Endometrial microvascular endothelial cells (primary cell): ENCODE results near the gene TBC1D16. TPM values are rescaled to one million over a fixed set of nuclear protein-coding genes. Genes with fewer than 3 reads are reported as not detected.

Experiments used
- in situ Hi-C: cut with HindIII; loops from 2 replicates; pipeline ENCODE4 v1.10.0; 2017; ENCODE audit warnings: low sequenced_read_pairs, low pct_unique_long_range_greater_than_20kb; ENCODE audit errors: inconsistent ontology term
- total RNA-seq: library from RNA; depleted of rRNA; stranded (reverse); fragments of >200 nt; gene quantifications from one replicate; pipeline ENCODE4 v1.2.3, GENCODE V29; 2015; ENCODE audit errors: inconsistent ontology term

TBC1D16 gene
- total RNA-seq, 1 donor from 2014 or later, result 22.8 TPM

DNA sequence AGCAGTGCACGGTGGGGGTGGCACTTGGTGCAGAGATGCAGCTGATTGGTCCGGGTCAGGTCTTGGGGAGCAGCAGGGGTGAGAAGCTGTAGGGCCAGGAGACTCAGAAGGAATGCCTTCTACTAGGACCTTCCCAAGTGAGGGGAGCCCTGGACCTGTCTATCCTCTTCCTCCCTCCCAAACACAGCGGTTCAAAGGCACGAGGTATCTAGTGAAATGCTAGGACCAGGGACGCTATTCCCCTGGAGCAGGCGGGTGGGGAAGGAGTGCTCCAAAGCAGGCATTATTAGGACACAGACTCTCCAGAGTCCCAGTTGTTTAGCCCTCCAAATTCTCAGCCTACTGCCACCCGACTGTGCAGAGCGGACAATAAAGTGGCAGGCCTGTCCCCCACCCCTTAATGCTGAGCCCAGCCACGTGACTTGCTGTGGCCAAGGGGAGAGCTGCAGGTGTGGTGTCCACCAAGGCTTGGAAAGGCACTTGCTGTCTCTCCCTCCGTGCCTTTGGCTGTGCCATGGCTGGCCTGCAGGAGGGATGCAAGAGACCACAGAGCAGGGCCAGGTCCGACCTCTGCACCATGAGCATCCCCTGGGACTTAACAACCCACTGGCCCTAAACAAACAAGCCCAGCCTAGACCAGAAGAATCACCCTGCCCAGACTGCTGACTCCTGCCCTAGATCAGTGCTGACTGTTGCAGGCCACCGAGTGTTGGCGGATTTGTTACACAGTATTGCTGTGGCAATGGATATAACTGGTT lies 97.2 kb downstream of the TBC1D16 start:
- in situ Hi-C loops, result no loop called here

GRCh38 chr17:79937391-79938335 lies 98.0 kb downstream of the TBC1D16 start:
- in situ Hi-C loops, result no loop called here

GRCh38 chr17:79936641-79937381 lies 98.9 kb downstream of the TBC1D16 start:
- in situ Hi-C loops, result no loop called here

- in situ Hi-C loops, result no loop called here
Observed at GRCh38 chr17:79936050-79936449, 99.6 kb downstream of the TBC1D16 start.

DNA sequence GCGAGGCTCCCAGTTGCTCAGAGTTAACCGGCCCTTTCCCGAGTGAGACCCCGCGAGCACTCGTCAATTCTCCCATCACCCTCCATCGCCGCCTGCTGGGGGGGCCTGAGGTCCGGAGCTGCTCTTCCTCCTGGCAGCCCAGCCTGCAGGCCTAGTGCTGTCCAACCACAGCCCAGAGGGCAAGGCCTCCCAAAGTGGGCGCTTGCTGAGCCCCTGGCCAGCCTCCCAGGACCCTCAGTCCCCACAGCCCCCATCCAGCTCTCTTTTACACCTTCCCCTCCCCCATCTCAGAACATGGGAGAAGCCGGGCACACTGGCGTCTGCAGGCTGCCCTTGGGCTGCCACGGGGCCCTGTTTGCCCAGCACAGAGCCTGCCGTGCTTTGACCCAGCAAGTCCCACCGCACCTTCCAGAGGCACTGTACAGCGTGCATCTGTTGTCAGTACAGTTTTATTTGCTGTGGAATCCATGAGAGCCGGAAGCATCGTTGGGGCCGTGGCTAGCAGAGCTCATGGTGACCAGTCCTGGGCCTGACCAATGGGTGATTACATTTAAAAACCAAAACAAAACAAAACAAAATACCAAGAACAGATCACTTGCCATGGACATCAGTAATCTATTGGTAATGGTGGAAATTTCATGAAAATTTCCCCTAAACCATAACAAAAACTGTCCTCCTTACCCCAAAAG lies 100.3 kb downstream of the TBC1D16 start:
- in situ Hi-C loops, result no loop called here

GRCh38 chr17:79934653-79934970 lies 101.1 kb downstream of the TBC1D16 start:
- in situ Hi-C loops, result no loop called here

DNA sequence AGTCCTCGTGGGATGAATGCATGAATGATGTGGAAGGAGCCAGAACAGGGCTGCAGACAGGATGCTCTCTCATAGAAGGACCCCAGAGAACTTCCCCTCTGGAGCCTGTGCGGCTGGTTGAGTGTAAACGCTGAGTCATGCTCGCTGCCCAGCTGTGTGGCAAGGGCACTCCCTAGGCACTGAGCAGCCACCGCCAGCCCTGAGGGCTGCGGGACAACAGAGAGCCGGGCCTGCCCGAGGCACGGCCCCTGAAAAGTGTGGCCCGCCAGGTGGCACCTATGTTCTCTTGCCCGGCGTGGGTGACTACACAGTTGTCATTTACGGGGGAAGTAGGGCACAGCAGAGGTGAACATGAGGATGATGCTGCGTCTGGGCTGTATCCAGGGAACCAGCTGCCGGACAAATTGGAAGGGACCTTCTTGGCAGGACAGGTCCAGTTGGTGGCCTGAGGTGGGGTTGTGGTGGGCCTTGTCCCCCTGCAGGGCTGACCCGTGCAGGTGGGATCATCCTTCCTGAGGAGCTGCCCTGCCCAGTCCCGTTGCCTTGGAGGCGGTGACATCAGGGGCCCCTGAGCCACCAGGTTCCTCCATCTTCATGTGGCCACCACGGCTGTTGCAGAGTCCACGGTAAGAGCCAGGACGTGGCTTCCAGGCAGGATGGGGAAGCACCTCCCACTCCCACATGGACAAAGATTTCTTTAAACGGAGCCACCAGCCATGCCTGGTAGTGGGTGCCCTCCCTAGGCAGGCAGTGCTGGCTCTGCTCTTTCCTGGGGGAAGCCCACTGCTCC lies 101.6 kb downstream of the TBC1D16 start:
- in situ Hi-C loops, result no loop called here

DNA sequence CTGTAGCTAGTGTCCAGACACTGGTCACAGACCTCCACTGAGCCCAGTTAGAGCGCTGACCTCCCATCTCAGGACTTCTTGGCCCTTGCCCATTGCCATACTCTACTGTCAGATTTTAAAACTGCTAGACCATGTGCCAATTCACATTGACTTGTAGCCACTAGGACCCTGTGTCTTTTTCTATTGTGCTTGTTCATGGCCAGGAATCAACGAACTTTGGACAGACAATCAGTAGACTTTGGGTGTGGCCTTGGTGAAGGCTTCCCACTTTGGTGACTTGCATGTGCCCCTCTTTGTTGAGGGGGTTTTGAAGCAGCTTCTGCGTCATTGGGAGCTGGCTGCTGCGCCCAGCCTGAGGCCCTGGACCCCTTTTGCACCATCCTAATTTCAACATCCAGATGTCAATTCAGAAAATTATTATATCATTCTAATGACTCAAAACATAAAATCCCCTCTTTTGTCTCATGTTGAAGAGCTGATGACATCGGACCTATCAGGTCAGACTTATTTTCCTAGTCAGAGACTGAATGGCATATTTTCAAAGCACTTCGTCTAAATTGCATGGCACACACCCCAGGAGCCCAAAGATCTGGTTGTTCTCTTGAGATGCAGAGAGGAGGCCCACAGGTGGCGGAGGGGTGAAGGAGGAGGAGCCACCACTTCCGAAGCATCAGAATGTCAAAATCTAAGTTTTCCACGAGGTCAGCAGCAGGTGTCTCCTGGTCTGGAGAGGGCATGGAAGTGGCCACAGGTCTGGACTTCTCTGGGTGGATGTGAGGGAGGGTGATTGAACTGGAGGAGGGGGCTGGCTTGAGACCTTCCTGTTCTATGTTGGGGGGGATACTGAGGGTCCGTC lies 103.0 kb downstream of the TBC1D16 start:
- in situ Hi-C loops, result no loop called here

- in situ Hi-C loops, result no loop called here
Observed at GRCh38 chr17:79931817-79932309, 103.8 kb downstream of the TBC1D16 start.

GRCh38 chr17:79930877-79931816 lies 104.5 kb downstream of the TBC1D16 start:
- in situ Hi-C loops, result no loop called here

DNA sequence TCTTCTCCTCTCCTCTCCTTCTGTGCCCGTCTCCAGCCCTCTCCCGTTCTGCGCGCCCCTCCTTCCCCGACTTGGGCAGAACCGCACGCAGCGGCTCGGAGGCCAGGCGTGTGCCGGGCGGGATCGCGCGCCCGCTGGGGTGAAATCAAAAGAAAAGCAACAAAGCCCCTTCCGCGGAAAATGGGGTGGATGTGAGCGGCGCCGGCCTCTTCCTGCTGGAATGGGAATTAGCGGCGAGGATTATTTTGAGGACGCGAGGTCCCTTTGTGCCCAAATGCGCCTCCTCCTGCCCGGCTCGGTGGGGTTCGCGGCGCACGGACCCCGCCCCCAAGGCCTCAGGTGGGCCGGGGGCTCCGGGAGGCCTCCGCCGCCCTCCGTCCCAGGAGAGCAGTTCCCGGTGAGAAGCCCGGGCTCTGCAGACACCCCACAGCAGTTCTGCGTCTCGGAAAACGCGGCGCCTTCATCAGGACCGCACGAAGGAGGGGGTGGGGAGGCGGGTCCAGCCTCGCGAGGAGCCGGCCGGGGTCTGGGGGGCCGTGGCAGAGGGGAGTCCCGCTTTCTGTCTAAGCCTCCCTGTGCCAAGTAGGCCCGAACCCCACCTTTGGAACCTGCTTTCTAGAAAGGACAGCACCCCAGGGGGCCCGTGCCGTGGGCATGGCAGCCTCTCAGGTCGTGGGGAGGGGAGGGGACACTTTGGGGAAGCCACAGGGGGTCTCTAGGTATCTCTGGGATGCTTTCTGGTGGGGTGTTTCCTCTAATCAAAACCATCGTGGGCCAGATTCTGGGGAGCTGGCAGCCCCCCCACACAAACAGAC lies 105.4 kb downstream of the TBC1D16 start:
- in situ Hi-C loops, result no loop called here

GRCh38 chr17:79929257-79930061 lies 106.2 kb downstream of the TBC1D16 start:
- in situ Hi-C loops, result no loop called here

DNA sequence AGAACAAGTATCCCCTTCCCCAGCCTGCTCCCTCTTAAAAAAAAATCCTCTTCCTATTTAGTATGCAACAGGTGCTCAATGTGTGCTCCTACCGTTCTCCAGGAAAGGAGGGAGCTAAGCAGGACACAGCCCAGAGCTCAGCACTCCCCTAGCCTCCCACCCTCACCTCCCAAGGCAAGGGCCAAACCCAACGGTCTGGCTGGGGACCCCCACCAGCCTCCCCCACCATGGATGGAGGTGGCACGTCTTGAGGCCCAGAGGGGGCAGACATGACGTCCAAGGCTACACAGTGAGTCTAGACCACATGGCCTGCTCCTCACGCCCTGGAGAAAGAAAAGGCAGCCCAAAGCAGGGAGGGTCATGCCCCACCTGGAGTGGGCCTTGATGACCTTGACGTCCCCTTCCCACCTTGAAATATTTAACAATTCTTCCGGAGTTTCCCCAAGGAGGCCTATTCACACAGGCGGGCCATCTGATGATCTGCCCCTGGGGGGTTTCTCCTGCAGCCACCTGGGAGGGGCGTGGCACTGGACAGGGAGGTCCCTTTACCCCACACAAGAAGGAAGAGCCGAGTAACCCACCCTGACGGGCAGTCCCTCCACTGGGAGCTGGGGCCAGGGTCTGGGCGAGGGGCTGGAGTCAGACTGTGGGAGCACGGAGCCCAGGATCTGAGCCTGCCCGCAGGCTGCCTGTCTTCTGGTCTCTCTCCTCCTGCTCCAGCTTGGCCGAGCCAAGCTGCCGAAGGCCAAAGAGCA lies 107.0 kb downstream of the TBC1D16 start:
- in situ Hi-C loops, result no loop called here
